HFF-Myc (cell line): Measurements from ENCODE around the gene FBXO2.

Source experiments
- DNase-seq: peaks from one replicate; pipeline ENCODE4 v3.0.0-alpha.2; 2011; ENCODE audit warnings: low read depth; ENCODE audit errors: extremely low read depth
- H3K4me3 ChIP-seq: replicated peaks from 2 replicates; pipeline ENCODE4 v1.5.1; 2011; ENCODE audit warnings: low read depth, mild to moderate bottlenecking, control low read depth, low read length
- TF ChIP-seq, protein P1 (sequence below): IDR thresholded peaks from 2 replicates; pipeline ENCODE4 v1.5.1; 2012; ENCODE audit warnings: mild to moderate bottlenecking, low read depth, low read length, control low read depth; ENCODE audit errors: missing control alignments

Gene FBXO2

DNA sequence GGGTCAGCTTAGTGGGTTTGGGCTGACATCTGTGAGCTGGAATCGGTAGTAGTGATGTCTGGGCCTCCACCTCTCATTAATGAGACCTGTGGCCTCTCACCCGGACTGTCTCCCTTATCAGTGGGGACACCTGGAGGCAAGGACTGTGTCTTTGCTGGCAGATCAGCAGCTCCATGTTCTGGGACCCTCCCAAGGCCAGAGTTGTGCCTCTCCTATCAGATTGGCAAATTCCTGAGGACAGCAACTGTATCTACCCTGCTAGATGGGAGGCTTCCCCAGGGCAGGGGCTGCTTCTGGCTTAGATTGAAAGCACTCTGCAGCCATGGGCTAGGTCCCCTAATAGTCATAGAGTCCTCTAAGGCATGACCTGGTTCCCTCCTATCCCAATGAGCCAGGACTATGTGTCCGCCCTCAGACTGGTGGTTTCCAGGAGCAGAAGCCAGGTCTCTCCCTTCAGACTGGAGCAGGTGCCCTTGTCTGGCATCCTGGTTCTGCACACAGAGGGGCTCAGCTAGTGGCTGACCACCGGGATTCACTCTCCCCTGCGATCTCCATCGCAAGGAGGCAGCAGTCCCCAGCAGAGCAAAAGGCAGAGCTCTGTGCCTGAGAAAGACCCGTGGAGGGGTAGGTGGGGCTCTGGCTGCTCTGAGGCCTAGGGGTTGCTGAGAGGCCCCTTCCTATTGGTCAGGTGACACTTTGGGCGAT, 43.1 kb upstream of the FBXO2 start:
- no peak for DNase-seq
- H3K4me3 ChIP-seq: no peak overlapping the region
- TF ChIP-seq, protein P1, sequence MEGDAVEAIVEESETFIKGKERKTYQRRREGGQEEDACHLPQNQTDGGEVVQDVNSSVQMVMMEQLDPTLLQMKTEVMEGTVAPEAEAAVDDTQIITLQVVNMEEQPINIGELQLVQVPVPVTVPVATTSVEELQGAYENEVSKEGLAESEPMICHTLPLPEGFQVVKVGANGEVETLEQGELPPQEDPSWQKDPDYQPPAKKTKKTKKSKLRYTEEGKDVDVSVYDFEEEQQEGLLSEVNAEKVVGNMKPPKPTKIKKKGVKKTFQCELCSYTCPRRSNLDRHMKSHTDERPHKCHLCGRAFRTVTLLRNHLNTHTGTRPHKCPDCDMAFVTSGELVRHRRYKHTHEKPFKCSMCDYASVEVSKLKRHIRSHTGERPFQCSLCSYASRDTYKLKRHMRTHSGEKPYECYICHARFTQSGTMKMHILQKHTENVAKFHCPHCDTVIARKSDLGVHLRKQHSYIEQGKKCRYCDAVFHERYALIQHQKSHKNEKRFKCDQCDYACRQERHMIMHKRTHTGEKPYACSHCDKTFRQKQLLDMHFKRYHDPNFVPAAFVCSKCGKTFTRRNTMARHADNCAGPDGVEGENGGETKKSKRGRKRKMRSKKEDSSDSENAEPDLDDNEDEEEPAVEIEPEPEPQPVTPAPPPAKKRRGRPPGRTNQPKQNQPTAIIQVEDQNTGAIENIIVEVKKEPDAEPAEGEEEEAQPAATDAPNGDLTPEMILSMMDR: no peak

DNA sequence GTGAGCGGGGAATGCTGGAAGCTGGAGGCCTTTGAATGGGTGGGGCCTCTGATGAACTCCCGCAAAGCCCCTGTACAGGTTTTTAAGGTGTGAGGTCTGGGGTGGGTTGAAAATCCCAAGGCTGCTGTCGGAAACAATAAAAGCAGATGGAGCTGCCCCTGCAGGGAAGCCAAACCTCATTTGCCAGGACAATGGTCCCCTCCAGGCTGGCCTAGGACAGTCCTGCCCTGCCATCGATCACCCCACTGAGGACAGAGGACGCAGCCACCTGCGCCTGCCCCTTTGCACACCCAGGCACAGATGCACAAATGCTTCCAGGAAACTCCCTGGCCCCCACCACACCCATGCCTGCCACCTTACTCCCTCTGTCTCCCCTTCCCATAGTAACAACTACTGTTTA, 41.6 kb upstream of the FBXO2 start:
- no peak overlapping the region for H3K4me3 ChIP-seq
- DNase-seq: no peak
- TF ChIP-seq, protein P1: no peak

DNA sequence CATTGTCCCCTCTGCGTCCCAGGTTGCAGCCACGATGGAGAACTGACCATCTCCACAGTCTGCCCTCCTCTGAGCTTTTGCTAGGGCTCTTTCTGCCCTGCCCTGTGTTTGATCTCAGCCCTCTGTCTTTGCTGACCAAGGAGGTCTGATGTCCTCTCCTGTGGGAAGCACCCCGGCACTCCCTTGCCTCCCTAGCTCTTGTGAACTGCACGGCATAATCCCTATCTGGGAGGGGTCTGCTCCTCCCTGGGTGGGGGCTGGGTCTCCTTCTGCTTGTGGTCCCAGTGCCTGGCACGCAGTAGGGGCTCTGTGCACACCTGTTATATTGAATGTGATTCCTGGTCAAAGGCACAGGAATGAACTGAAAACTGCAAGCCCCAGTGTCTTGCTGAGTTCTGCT, 39.7 kb upstream of the FBXO2 start:
- H3K4me3 ChIP-seq: no peak overlapping the region
- TF ChIP-seq, protein P1: no peak
- DNase-seq: no peak

DNA sequence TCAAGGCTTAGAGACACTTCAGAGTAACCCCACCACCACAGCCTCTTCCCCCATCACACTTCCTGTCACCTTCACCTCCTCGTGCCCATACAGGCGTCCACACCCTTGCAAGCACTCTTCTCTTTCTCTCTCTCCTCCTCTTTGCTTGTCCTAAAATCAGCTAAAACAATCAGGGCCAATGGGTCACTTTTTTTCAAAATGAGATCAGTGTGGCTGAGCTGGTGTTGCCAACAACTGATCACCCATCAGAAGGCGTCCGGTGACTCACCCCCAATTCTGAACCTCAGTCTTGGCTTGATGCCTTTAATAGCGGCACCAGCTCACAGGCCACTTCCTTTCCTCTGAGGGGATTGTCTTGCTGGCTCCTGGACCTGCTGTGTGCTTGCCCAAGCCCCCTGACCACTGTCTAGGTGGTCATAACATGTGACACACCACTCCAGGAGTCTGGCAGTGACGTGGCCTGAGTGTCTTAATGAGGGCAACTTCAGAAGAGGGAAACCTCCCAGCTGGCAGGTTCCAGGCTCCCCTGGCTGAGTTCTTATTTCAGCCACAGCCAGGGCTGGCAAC, 38.9 kb upstream of the FBXO2 start:
- TF ChIP-seq, protein P1: no peak
- peak; percentile 52 for DNase-seq
- H3K4me3 ChIP-seq: no peak overlapping the region

DNA sequence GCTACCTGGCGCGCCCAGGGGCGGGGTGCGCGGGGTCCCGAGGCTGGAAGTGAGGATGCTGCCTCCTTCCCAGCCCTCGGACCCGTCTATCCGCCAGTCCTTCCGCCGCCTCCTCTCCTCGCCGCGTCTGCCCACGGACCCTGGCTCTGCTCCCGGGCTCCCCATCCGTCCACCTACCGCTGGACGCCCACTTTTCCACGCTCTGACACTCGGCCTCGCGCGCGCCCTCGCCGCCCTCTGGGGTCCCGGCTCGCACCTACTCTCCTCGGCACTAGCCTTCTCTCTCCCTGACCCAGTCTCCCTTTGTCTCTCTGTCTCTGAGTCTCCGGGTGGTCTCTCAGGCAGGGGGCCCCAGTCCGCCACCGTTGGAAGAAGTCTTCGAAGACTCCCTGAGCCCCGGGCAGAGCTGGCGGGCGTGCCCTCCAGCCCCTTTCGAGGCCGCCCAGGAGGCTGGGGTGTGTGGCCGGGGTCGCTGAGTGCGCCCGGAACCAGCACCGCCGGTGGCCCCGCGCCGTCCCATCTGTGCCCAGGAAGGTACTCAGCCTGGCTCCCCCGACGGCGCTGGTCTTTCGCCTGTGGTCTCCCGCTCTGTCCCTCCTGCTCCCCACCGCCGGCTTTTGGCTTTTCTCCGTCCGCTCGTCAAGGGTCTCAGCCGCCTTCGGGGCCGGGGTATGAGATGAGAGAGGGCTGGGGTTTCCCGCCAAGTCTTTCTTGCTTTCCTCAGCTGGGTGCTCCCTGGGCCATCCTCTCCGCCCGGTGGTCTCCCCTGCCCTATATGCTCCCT, 37.9 kb upstream of the FBXO2 start:
- TF ChIP-seq, protein P1: no peak
- no peak for DNase-seq
- no peak overlapping the region for H3K4me3 ChIP-seq

DNA sequence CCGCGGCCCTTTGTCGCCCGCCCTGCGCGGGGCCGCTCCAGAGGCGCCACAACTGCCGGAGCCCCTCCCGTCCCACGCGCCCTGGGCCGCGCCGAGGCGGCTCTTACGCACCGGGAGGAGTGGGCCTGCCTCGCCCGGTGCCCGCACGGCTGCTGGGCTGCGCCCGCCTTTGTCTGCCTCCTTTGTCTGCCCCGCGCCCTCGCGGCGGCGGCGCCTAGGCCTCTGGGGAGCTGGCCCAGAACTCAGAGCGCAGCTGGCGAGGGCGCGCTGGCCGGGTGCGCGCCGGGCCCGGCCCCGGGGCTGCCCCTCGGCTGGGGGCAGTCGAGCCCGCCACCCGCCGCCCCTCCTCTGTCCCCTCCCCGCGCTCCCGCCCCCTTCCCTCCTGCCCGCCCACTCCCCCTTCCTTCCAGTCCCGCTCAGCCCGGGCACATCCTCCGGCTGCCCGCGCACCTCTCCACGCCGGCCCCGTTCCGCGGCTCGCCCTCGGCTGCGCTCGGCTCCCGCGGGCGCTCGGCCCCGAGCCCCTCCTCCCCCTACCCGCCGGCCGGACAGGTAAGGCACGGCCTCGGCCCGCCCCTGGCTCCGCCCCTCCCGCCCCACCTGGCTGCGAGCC, 37.2 kb upstream of the FBXO2 start, which contains the start of gene DRAXIN:
Gene DRAXIN, plus strand, starts transcription at position 409 of the 613 bp plus-strand sequence. CDS start 14,549 bp downstream, outside the sequence.
- TF ChIP-seq, protein P1: no peak
- no peak for DNase-seq
- H3K4me3 ChIP-seq: 0 out of 2 replicates have a peak within 1 kb of the TSS, but pooled peaks have one; percentile 9
